Activated naive CD8-positive, alpha-beta T cell treated with anti-CD3 and anti-CD28 coated beads, Interleukin-2, amount 10 ng/mL, durations not matched to agents 7 days and 5 days (primary cell): Measurements from ENCODE around the gene POLDIP2. TPM values are rescaled to one million over a fixed set of nuclear protein-coding genes. Genes with fewer than 3 reads are reported as not detected.
A peak's percentile ranks its signal among the peaks of the same experiment; 100 is the strongest.

Experiments
- ATAC-seq: fragments of 150-1000 bp; cut with Tn5 transposase; one replicate; pipeline ENCODE4 v1.10.0; 2021; ENCODE audit warnings: low read depth, moderate library complexity
- POLR2A ChIA-PET: fragments of 350-600 bp; sonication (Branson Sonifier 250); formaldehyde crosslinking; loops from one replicate; lab custom pipeline; 2021; ENCODE audit warnings: antibody characterized with exemption; lab: Charles Lee
- DNase-seq: peaks from one replicate; pipeline ENCODE4 v3.0.0; 2021
- H3K27ac Mint-ChIP-seq: one replicate; pipeline ENCODE4 v1.8.0; 2022; ENCODE audit warnings: mild to moderate bottlenecking, mixed read lengths
- H3K27me3 Mint-ChIP-seq: one replicate; pipeline ENCODE4 v1.8.0; 2022; ENCODE audit warnings: mild to moderate bottlenecking, moderate library complexity, mixed read lengths
- H3K36me3 Mint-ChIP-seq: one replicate; pipeline ENCODE4 v1.8.0; 2021; ENCODE audit warnings: mild to moderate bottlenecking, mixed read lengths
- H3K4me1 Mint-ChIP-seq: one replicate; pipeline ENCODE4 v1.8.0; 2021; ENCODE audit warnings: mixed read lengths
- H3K4me3 Mint-ChIP-seq: one replicate; pipeline ENCODE4 v1.8.0; 2022; ENCODE audit warnings: mild to moderate bottlenecking, moderate library complexity, mixed read lengths
- H3K9me3 Mint-ChIP-seq: one replicate; pipeline ENCODE4 v1.8.0; 2021; ENCODE audit warnings: mixed read lengths
- total RNA-seq, 2 experiments: library from RNA; stranded (reverse); gene quantifications; one replicate each; pipeline ENCODE4 v1.2.3, GENCODE V29; 2021

The POLDIP2 gene, protein sequence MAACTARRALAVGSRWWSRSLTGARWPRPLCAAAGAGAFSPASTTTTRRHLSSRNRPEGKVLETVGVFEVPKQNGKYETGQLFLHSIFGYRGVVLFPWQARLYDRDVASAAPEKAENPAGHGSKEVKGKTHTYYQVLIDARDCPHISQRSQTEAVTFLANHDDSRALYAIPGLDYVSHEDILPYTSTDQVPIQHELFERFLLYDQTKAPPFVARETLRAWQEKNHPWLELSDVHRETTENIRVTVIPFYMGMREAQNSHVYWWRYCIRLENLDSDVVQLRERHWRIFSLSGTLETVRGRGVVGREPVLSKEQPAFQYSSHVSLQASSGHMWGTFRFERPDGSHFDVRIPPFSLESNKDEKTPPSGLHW
- 10 to 100 TPM; 51.5 to 54.5 TPM for total RNA-seq

DNA sequence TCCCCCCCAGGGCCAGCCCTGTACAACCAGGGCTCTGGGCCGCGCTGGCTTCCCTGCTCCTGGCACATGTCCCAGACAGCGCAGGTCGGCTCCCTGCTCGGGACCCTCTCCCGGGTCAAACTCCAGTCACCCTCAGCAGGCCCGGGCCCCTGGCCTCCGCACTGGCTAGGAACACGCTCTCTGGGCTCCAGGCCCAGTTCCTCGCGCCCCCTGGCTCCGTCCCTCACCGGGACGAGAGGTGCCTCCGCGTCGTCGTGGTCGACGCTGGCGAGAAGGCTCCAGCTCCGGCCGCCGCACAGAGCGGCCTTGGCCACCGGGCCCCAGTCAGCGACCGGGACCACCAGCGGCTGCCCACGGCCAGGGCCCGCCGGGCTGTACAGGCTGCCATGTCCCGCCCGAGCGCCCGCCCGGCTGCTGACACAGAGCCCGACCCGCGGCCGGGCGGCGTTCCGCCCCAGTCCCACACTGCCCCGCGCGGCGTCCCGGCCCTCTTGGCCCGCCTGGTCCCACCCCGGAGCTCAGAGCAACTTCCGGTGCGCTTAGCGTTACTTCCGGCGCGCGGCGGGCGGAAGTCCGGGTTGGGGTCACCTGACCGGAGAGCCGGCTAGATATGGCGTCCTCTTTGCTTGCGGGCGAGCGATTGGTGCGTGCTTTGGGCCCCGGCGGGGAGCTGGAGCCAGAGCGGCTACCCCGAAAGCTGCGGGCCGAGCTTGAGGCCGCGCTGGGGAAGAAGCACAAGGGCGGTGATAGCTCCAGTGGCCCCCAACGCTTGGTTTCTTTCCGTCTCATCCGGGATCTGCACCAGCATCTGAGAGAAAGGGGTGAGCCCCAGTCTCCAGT is at the start of gene POLDIP2:
Gene POLDIP2 (minus strand): TSS at position 467 of the 840 bp plus-strand sequence. CDS start 79 bp downstream, at position 388.
- H3K9me3 Mint-ChIP-seq, result no peaks in the 10 kb centered on the region
- peak; percentile 97 for DNase-seq
- POLR2A ChIA-PET, result interaction anchor here (0.6 to 4.4 kb wide), 18 partner anchors 9 to 549 kb away, joined by 3 to 75 read pairs (median 4); partner anchors contain the start of genes IFT20, SARM1, SDF2 and SUPT6H
- H3K4me1 Mint-ChIP-seq, result peaks cover 19% of the 10 kb centered on the region
- ATAC-seq, result peak; percentile 99
- no peaks in the 10 kb centered on the region for H3K27me3 Mint-ChIP-seq
- H3K27ac Mint-ChIP-seq, result peak within 1 kb of the TSS; percentile 93
- H3K4me3 Mint-ChIP-seq, result peak within 1 kb of the TSS; percentile 94
- H3K36me3 Mint-ChIP-seq, result peaks cover 6% of the 10 kb centered on the region

DNA sequence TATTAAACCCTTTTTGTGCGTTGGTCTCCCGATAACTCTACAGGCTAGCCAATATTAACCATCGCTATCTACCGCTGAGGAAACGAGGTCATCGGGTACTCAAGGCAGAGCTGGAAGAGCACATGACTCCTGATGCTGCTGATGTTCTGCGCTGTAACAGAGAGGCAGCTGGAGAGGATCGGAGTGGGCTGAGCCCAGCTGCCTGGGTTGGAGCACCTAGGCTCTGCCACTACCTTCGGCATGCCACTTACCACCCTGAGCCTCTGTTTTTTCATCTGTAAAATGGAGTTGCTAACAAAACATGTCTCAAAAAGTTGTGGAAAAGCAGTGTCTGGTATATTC is 49.1 kb upstream of the POLDIP2 start:
- H3K4me3 Mint-ChIP-seq, result peak overlapping the region; percentile 71
- ATAC-seq (no peak), DNase-seq (no peak)
- no peaks in the 10 kb centered on the region for H3K36me3 Mint-ChIP-seq
- H3K27ac Mint-ChIP-seq, result peak overlapping the region; percentile 39
- peaks cover 7% of the 10 kb centered on the region for H3K4me1 Mint-ChIP-seq
- peaks cover 11% of the 10 kb centered on the region for H3K27me3 Mint-ChIP-seq
- H3K9me3 Mint-ChIP-seq, result no peaks in the 10 kb centered on the region
- POLR2A ChIA-PET, result interaction anchor here (1.0 to 2.2 kb wide), 2 partner anchors 9 to 22 kb away, joined by 3 to 7 read pairs; no protein-coding TSS in a partner anchor

DNA sequence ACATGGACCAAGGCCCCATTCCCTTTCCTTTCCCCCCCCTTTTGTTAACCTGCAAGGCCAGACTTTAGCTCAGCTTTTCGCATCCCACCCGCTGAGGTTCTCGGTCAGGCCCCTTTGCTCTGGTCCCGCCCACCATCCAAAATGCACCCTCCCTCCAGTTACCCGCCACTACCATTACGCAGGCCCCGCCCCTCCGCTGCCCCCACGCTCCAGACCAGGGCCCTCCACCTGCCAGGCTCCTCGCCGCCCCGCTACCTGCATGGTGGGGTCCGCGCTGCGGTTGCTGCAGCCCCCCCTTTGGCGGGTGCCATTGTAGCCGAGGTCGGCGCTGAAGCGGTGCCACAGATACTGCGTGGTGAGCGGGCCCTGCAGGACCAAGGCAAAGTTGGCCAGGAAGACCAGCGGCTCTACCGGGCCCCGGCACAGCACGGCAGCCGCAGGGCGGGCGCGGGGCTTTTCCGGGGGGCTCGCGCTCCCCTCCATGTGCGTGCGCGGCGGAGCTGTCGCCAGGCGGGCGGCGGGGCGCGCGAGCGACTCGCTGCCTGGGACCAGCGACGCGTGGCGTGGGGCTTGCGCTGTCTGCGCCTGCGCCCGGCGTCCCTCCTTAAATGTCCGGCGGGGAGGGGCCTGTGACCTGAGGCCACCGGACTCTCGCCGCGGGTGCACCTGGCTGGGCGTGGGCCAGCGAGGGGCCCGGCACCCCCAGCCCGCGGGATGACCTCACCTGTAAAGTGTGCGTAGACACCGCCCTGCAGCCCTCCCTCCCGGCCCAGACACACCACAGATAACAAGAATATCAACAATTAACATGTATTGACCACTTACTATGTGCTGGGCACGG is 48.5 kb upstream of the POLDIP2 start, which contains the start of gene SLC46A1:
Gene SLC46A1 (minus strand): TSS at position 581 of the 841 bp plus-strand sequence. CDS start 98 bp downstream, at position 483.
- DNase-seq (peak; percentile 61), ATAC-seq (peak; percentile 77)
- peak within 1 kb of the TSS; percentile 79 for H3K4me3 Mint-ChIP-seq
- POLR2A ChIA-PET, result interaction anchor here (0.9 to 2.2 kb wide), 3 partner anchors 10 to 48 kb away, joined by 4 to 7 read pairs (median 5); partner anchors contain the start of gene POLDIP2
- H3K27me3 Mint-ChIP-seq, result peaks cover 11% of the 10 kb centered on the region
- peaks cover 7% of the 10 kb centered on the region for H3K4me1 Mint-ChIP-seq
- peak within 1 kb of the TSS; percentile 39 for H3K27ac Mint-ChIP-seq
- no peaks in the 10 kb centered on the region for H3K36me3 Mint-ChIP-seq
- H3K9me3 Mint-ChIP-seq, result no peaks in the 10 kb centered on the region

DNA sequence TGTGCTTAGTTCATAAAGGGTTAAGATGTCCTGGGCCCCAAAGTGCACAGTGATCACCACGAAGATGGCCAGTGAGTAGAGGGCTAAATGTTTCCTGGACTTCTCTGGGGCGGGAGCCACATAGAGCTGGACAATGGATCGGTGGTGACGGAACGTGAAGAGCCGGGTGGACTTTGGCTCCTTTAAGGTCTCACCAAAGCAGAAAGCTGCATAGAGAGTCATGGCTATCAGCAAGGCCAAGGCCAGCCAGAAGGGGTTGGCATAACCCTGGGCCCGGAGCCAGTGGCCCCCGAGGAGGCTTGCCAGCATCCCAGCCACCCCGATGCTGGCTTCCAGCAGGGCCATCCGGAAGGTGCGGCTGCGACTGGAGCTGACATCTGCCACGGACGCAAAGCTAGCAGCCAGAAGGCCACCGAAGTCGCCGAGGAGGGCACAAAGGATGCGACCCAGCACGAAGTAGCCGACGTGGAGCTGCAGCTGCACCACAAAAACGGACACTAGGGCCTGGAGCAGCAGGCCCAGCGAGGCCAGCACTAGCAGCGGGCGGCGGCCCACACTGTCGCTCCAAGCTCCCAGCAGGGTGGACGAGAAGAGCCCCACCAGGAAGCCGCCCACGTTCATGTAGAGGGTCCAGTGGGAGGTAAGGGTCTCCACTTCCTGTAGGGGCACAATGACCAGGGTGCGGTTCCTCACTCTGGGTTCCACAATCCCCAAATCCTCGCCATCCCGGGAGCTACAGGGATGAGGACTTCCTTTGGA is 47.7 kb upstream of the POLDIP2 start:
- ATAC-seq, result no peak
- Mint-ChIP-seq H3K27ac (peak overlapping the region; percentile 37), H3K27me3 (peaks cover 11% of the 10 kb centered on the region), H3K9me3 (no peaks in the 10 kb centered on the region), H3K36me3 (no peaks in the 10 kb centered on the region), H3K4me1 (peaks cover 7% of the 10 kb centered on the region), H3K4me3 (peak overlapping the region; percentile 79)
- DNase-seq, result no peak
- POLR2A ChIA-PET, result interaction anchor here (0.9 to 2.2 kb wide), 3 partner anchors 11 to 47 kb away, joined by 4 to 7 read pairs (median 5); partner anchors contain the start of gene POLDIP2

DNA sequence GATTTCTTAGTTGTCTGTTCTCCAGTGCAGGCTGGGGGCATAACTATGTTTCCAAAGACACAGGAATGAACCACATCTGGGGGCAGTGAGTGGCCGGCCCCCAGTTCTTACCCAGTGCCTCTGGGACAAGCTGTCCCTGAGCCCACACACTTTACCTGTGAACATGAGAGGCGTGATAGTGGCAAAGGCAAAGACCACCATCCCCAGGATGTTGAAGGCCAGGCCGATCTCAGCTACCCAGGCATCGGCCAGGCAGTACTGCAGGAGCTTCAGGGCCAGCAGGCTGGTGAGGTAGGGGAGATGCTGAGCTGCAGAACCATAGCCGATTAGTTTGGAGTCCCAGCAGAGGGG is 47.1 kb upstream of the POLDIP2 start:
- peaks cover 8% of the 10 kb centered on the region for H3K27me3 Mint-ChIP-seq
- no peak for DNase-seq
- H3K4me3 Mint-ChIP-seq, result peak overlapping the region; percentile 15
- peaks cover 7% of the 10 kb centered on the region for H3K4me1 Mint-ChIP-seq
- H3K27ac Mint-ChIP-seq, result no peak overlapping the region
- no peak for ATAC-seq
- H3K9me3 Mint-ChIP-seq, result no peaks in the 10 kb centered on the region
- POLR2A ChIA-PET, result no interaction called here
- no peaks in the 10 kb centered on the region for H3K36me3 Mint-ChIP-seq

DNA sequence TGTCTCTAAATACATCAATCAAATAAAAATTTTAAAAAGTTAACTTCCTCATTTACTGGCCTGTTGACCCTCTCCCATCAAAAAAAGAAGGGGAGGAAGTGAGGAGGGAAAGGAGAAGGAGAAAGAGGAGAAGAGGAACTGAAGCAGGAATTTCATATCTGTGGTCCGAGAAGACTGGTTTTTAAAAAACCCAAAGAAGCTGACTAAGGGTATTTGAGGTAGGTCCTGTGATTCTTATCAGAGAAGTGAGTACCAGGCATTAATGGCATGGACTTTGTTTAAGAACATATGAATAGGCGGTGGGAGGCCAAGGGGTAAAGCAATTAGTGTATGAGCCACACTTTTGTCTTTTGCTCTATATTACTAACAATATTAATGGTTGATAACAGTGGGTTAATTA is 46.7 kb upstream of the POLDIP2 start:
- no peak for ATAC-seq
- H3K27me3 Mint-ChIP-seq, result peaks cover 7% of the 10 kb centered on the region
- no peaks in the 10 kb centered on the region for H3K36me3 Mint-ChIP-seq

DNA sequence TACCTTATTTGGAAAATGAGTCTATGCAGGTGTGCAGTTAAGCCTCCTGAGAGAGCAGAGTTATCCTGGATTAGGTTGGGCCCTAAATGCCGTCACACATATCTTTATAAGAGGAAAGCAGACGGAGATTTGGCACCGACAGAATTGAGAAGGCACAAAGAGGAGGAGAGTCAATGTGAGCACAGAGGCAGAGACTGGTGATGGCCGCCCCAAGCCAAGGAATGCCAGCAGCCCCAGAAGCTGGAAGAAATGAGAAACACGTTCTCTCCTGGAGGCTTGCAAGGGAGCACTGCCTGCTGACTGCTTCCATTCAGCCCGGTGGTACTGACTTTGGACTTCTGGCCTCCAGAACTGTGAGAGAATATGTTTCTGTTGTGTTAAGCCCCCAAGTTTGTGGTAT is 45.5 kb upstream of the POLDIP2 start:
- H3K4me3 Mint-ChIP-seq, result no peak overlapping the region
- ATAC-seq (no peak), DNase-seq (no peak)
- POLR2A ChIA-PET, result no interaction called here
- H3K36me3 Mint-ChIP-seq, result no peaks in the 10 kb centered on the region
- H3K9me3 Mint-ChIP-seq, result no peaks in the 10 kb centered on the region
- no peak overlapping the region for H3K27ac Mint-ChIP-seq
- peaks cover 2% of the 10 kb centered on the region for H3K27me3 Mint-ChIP-seq
- H3K4me1 Mint-ChIP-seq, result peaks cover 7% of the 10 kb centered on the region

More for the DNA sequence above, 46.7 kb upstream of the POLDIP2 start:
- POLR2A ChIA-PET, result no interaction called here
- no peak for DNase-seq
- Mint-ChIP-seq H3K4me1 (peaks cover 7% of the 10 kb centered on the region), H3K9me3 (no peaks in the 10 kb centered on the region), H3K4me3 (no peak overlapping the region), H3K27ac (no peak overlapping the region)

DNA sequence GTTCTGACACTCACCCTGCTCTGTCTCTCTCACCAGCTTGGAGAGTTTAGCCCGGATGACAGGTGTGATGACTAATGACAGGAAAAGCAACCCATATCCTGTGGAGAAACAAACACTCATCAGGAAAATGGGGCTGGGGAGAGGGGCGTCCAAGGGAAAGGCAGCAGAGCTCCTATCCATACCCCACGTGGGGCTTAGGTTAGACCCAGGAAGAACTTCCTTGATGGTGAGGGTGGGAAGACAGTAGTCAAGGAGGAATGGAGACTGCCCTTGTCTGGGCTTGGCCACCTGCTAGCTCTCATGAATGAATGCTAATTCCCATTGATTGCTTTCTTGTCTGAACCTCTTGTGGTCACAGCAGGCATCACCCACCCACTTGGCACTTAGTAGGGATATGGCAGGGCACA is 44.9 kb upstream of the POLDIP2 start:
- Mint-ChIP-seq H3K4me3 (no peak overlapping the region), H3K4me1 (peaks cover 7% of the 10 kb centered on the region), H3K36me3 (peaks cover 1% of the 10 kb centered on the region), H3K9me3 (no peaks in the 10 kb centered on the region), H3K27me3 (no peaks in the 10 kb centered on the region), H3K27ac (no peak overlapping the region)
- POLR2A ChIA-PET, result no interaction called here
- DNase-seq (no peak), ATAC-seq (no peak)

DNA sequence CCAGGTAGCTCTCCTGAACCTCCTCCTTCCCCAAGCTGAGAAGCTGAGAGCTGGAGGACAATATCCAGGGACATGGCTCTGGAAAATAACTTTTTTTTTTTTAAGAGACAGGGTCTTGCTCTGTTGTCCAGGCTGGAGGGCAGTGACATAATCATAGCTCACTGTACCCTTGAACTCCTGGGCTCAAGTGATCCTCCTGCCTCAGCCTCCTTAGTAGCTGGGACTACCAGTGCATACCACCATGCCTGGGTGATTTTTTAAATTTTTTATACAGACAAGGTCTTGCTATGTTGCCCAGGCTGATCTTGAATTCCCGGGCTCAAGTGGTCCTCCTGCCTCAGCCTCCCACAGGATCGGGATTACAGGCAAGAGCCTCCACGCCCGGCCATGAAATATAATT is 42.5 kb upstream of the POLDIP2 start:
- H3K4me1 Mint-ChIP-seq, result peaks cover 2% of the 10 kb centered on the region
- ATAC-seq (no peak), DNase-seq (no peak)
- H3K27me3 Mint-ChIP-seq, result no peaks in the 10 kb centered on the region
- H3K27ac Mint-ChIP-seq, result no peak overlapping the region
- no peaks in the 10 kb centered on the region for H3K9me3 Mint-ChIP-seq
- H3K4me3 Mint-ChIP-seq, result no peak overlapping the region
- POLR2A ChIA-PET, result interaction anchor here (1.5 kb wide), 1 partner anchor 15 kb away, joined by 6 read pairs; no protein-coding TSS in a partner anchor
- H3K36me3 Mint-ChIP-seq, result peaks cover 1% of the 10 kb centered on the region

DNA sequence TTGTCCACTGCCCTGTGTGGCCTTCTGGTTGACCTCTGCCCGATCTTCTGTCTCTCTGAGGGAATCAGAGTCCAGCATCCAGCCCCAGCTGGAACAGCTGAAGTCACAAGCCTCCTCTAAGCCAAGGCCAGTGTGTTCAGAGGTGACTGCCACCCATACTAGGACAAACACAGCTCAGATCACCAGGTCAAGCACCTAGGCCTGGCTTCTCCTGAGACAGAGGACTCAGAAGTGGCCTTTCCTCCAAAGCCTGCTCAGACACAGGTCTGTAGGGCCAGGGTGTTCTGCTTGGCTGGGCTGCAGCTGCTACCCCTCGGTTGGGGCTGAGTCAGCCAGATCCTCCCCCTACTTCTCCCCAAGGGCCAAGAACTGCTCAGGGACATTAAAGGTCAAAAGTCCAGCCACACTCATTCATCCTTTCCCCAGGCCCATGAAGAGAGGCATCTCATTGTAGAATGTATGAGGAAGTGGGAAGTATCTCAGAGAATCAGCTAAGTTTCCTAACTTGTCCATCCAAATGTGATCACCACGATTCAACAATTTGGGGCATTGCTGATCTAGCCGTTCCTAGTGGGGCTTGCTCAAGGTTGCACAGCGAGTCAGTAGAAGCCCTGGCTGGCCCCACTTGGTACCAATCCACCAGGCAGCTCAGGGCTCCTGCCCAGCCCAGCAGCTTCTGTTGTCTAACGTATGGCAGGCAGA is 41.1 kb upstream of the POLDIP2 start:
- H3K4me3 Mint-ChIP-seq, result no peak overlapping the region
- DNase-seq (no peak), ATAC-seq (no peak)
- peaks cover 2% of the 10 kb centered on the region for H3K4me1 Mint-ChIP-seq
- POLR2A ChIA-PET, result no interaction called here
- H3K27me3 Mint-ChIP-seq, result no peaks in the 10 kb centered on the region
- no peaks in the 10 kb centered on the region for H3K9me3 Mint-ChIP-seq
- peaks cover 9% of the 10 kb centered on the region for H3K36me3 Mint-ChIP-seq
- no peak overlapping the region for H3K27ac Mint-ChIP-seq

DNA sequence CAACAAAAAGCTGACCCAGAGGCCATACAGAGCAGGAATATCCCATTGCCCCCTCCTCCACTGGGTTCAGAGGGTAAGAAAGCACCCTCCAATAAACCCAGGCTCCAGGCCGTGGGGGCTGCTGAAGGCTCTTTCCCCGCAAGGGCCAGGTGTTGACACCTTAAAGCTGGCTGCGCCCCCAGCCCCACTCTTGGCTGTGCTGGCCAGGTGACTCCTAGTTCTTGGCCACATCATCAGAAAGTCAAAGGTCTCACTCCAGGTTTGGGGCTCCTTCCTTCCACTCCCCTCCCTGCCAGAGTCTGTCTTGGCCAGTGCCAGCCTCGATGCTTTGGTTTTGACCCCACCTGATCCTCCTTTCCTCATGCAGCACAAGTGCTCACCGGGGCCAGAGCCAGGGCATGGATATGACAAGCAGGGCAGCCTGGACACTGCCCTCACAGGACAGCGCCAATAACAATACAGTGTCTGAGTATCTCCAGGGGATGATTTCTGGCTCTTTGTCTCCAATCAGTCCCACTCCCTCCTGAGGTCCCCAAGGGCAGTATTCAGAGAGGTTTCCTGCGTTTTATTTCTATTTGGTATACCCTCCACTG is 40.5 kb upstream of the POLDIP2 start:
- no peak overlapping the region for H3K27ac Mint-ChIP-seq
- peaks cover 2% of the 10 kb centered on the region for H3K4me1 Mint-ChIP-seq
- no peak overlapping the region for H3K4me3 Mint-ChIP-seq
- H3K27me3 Mint-ChIP-seq, result no peaks in the 10 kb centered on the region
- POLR2A ChIA-PET, result interaction anchor here (0.9 kb wide), 1 partner anchor 13 kb away, joined by 4 read pairs; no protein-coding TSS in a partner anchor
- H3K36me3 Mint-ChIP-seq, result peaks cover 9% of the 10 kb centered on the region
- H3K9me3 Mint-ChIP-seq, result no peaks in the 10 kb centered on the region
- DNase-seq (no peak), ATAC-seq (no peak)
